Measurements from ENCODE around the gene FRMPD2.
"Not testable (repeated sequence)": the region's sequence is repeated elsewhere in the genome, so short reads cannot be mapped to it uniquely, and the experiment has no call there.

The FRMPD2 gene

GRCh38 chr10:48221814-48222213 is 52.7 kb downstream of the FRMPD2 start:
- TF ChIP-seq, protein P1, sequence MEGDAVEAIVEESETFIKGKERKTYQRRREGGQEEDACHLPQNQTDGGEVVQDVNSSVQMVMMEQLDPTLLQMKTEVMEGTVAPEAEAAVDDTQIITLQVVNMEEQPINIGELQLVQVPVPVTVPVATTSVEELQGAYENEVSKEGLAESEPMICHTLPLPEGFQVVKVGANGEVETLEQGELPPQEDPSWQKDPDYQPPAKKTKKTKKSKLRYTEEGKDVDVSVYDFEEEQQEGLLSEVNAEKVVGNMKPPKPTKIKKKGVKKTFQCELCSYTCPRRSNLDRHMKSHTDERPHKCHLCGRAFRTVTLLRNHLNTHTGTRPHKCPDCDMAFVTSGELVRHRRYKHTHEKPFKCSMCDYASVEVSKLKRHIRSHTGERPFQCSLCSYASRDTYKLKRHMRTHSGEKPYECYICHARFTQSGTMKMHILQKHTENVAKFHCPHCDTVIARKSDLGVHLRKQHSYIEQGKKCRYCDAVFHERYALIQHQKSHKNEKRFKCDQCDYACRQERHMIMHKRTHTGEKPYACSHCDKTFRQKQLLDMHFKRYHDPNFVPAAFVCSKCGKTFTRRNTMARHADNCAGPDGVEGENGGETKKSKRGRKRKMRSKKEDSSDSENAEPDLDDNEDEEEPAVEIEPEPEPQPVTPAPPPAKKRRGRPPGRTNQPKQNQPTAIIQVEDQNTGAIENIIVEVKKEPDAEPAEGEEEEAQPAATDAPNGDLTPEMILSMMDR (IDR thresholded peaks at IDR 0.05; ENCODE audit: low read depth, low read length, missing control alignments): no peak
- no peak overlapping the region for H3K4me3 ChIP-seq (ENCODE audit: low read depth, low read length)
- in situ Hi-C loops (cut with HindIII; ENCODE audit: low sequenced_read_pairs): no loop called here
- DNase-seq (ENCODE audit: low read depth): no peak

- DNase-seq (ENCODE audit: low read depth); in situ Hi-C loops (cut with HindIII; ENCODE audit: low sequenced_read_pairs); H3K4me3 ChIP-seq (ENCODE audit: low read depth, low read length): not testable (repeated sequence)
Measured at GRCh38 chr10:48221031-48221430, 53.5 kb downstream of the FRMPD2 start.

GRCh38 chr10:48219194-48219593 is 55.3 kb downstream of the FRMPD2 start:
- no peak for DNase-seq (ENCODE audit: low read depth)
- in situ Hi-C loops (cut with HindIII; ENCODE audit: low sequenced_read_pairs): no loop called here
- H3K4me3 ChIP-seq (ENCODE audit: low read depth, low read length): no peak overlapping the region
- TF ChIP-seq, protein P1 (IDR thresholded peaks at IDR 0.05; ENCODE audit: low read depth, low read length, missing control alignments): no peak

- TF ChIP-seq, protein P1 (IDR thresholded peaks at IDR 0.05; ENCODE audit: low read depth, low read length, missing control alignments): no peak
- no peak overlapping the region for H3K4me3 ChIP-seq (ENCODE audit: low read depth, low read length)
- DNase-seq (ENCODE audit: low read depth): no peak
- in situ Hi-C loops (cut with HindIII; ENCODE audit: low sequenced_read_pairs): no loop called here
Measured at GRCh38 chr10:48216744-48217143, 57.8 kb downstream of the FRMPD2 start.

DNA sequence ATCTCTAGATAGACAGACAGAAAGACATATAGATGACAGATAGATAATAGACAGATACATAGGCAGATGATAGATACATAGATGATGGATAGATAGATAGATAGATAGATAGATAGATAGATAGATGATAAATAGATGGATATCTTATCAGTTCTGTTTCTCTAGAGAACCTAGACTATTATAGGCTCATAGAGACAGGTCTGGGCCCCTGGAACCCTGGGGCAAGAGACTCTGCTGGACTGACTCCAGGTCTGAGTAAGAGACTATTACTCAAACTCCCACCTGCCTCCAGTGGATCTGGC is 58.3 kb downstream of the FRMPD2 start:
- TF ChIP-seq, protein P1 (IDR thresholded peaks at IDR 0.05; ENCODE audit: low read depth, low read length, missing control alignments): no peak
- in situ Hi-C loops (cut with HindIII; ENCODE audit: low sequenced_read_pairs): no loop called here
- H3K4me3 ChIP-seq (ENCODE audit: low read depth, low read length): no peak overlapping the region
- DNase-seq (ENCODE audit: low read depth): no peak

DNA sequence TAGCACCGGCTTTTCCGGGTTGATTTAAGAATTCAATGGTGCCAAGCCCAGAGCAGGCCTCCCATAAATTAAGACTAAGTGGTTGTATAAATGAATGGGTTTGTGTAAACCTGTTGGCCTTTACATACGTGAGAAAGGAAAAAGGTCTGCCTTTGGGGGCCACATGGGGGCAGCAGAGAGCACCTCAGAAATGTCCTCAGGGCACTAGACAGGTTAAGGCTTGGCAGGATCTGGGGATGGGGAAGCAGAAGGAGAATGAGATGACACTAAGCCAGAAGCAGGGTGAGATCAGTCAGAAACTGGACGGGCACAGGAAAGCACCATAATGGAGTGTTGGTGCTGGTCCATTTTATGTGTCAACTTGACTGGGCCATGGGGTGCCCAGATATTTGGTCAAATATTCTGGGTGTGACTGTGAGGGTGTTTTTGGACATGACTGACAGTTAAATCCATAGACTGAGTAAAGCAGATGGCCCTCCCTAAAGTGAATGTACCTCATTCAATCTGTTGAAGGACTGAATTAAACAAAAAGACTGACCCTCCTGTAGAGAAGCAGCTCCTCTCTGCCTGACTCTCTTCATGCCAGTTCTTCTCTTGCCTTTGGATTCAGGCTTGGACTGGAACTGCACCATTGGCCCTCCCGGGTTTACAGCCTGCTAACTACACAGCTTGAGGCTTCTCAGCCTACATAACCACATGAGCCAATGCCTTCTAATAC is 58.9 kb downstream of the FRMPD2 start:
- in situ Hi-C loops (cut with HindIII; ENCODE audit: low sequenced_read_pairs): no loop called here
- TF ChIP-seq, protein P1 (IDR thresholded peaks at IDR 0.05; ENCODE audit: low read depth, low read length, missing control alignments): peak; percentile 81
- DNase-seq (ENCODE audit: low read depth): peak; percentile 9
- H3K4me3 ChIP-seq (ENCODE audit: low read depth, low read length): no peak overlapping the region

DNA sequence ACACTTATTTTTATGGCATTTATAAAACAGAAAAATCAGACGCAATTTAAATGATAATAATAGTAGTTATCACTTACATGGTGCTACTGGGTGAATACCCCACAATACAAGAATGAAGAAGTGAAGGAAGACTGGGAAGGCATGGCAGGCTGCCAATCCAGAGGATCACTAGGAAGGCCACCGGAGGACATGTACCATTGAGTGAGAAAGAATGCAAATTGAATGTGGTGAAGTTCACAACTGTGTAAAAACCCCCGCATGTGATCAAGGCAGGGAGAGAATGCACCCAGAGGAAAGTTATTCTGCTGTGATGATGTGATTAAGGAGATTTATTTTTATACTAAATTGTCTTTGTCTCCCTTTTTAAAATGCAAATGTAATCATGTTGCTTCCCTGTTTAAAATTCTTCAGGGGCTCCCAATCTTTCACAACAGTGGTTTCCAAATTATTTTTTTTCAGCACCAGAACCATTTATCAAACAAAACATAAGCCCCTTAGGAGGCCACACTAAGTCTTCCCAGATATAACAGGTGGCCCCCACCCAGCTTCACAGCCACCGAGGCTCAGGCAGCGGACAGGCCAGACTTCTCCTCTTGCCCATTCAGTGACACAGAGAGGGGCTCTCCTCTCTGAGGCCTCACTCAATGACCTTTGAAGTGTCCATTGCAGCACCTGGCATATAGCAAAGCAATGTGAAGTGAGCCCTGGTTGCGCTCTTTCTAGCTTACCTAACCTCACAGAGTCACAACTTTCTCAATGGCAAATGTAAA is 59.6 kb downstream of the FRMPD2 start:
- no peak for DNase-seq (ENCODE audit: low read depth)
- in situ Hi-C loops (cut with HindIII; ENCODE audit: low sequenced_read_pairs): no loop called here
- H3K4me3 ChIP-seq (ENCODE audit: low read depth, low read length): no peak overlapping the region
- TF ChIP-seq, protein P1 (IDR thresholded peaks at IDR 0.05; ENCODE audit: low read depth, low read length, missing control alignments): no peak
